K562 (cell line): ENCODE measurements around the gene SPATA12. TPM values are rescaled to one million over a fixed set of nuclear protein-coding genes. Genes with fewer than 3 reads are reported as not detected.

Experiments
- BHLHE40 ChIP-seq: IDR thresholded peaks from 2 replicates; pipeline ENCODE4 v1.6.1; 2011; ENCODE audit warnings: low read length, improper control_type of control experiment
- E2F6 ChIP-seq, 2 experiments: IDR thresholded peaks; 2 replicates each; pipeline ENCODE4 v1.6.1; 2011; ENCODE audit warnings: borderline replicate concordance in 1 of 2, control low read depth in 1 of 2, low read depth in 1 of 2, low read length in 1 of 2, mild to moderate bottlenecking in 1 of 2, mixed read lengths in 1 of 2, moderate library complexity in 1 of 2; ENCODE audit not compliant: insufficient read depth in 1 of 2, insufficient read length in 1 of 2, poor library complexity in 1 of 2, severe bottlenecking in 1 of 2; ENCODE audit errors: extremely low read depth in 1 of 2
- HSF4 ChIP-seq: fragments of 250-450 bp; sonication (Bioruptor Pico); IDR thresholded peaks from 2 replicates; pipeline ENCODE4 v2.1.2; 2022; ENCODE audit warnings: mild to moderate bottlenecking, moderate library complexity, borderline replicate concordance
- IRF9 ChIP-seq: fragments of 450-650 bp; IDR thresholded peaks from 2 replicates; pipeline ENCODE4 v1.6.1; 2016; ENCODE audit warnings: missing biosample characterization, missing genetic modification characterization
- L3MBTL2 ChIP-seq: fragments of 450-650 bp; IDR thresholded peaks from 2 replicates; pipeline ENCODE4 v1.6.1; 2016; ENCODE audit warnings: mild to moderate bottlenecking, moderate library complexity
- NR4A1 ChIP-seq, 2 experiments: fragments of 250-450 bp in 1 of 2; fragments of 450-650 bp in 1 of 2; sonication (Bioruptor Pico) in 1 of 2; IDR thresholded peaks; 2 replicates each; pipeline versions ENCODE4 v1.4.0 to v1.6.1; 2016 to 2020; ENCODE audit warnings: mild to moderate bottlenecking in 2 of 2, missing compliant biosample characterization in 1 of 2, missing genetic modification characterization in 1 of 2, moderate library complexity in 1 of 2
- NUFIP1 ChIP-seq: fragments of 450-650 bp; IDR thresholded peaks from 2 replicates; pipeline ENCODE4 v1.6.1; 2018; ENCODE audit not compliant: partially characterized antibody
- PKNOX1 ChIP-seq: fragments of 450-650 bp; IDR thresholded peaks from 2 replicates; pipeline ENCODE4 v1.6.1; 2016
- SMAD4 ChIP-seq: fragments of 250-450 bp; sonication (Bioruptor Pico); conservative IDR thresholded peaks from 2 replicates; pipeline ENCODE4 v1.8.0; 2021; ENCODE audit warnings: inconsistent platforms, mild to moderate bottlenecking, moderate library complexity
- TBL1XR1 ChIP-seq, 2 experiments: IDR thresholded peaks; 2 replicates each; pipeline ENCODE4 v1.6.1; 2012; ENCODE audit warnings: improper control_type of control experiment in 2 of 2, low read length in 2 of 2, mild to moderate bottlenecking in 1 of 2
- USF2 ChIP-seq: sonication (generic); formaldehyde crosslinking; IDR thresholded peaks from 2 replicates; pipeline ENCODE4 v1.5.0; 2020; ENCODE audit warnings: missing genetic modification reagents
- ZBTB11 ChIP-seq, 3 experiments: fragments of 200-800 bp in 1 of 3; fragments of 250-450 bp in 1 of 3; fragments of 450-650 bp in 1 of 3; sonication (Bioruptor Pico) in 1 of 3; sonication (Bioruptor generic) in 1 of 3; formaldehyde crosslinking in 1 of 3; IDR thresholded peaks; 2 replicates each; pipeline versions ENCODE4 v1.6.1 to v1.8.0; 2016 to 2022; ENCODE audit warnings: mild to moderate bottlenecking in 2 of 3, missing genetic modification characterization in 2 of 3, missing compliant biosample characterization in 1 of 3, moderate library complexity in 1 of 3
- ZBTB12 ChIP-seq: fragments of 250-450 bp; sonication (Bioruptor Pico); IDR thresholded peaks from 2 replicates; pipeline ENCODE4 v1.4.0; 2020
- polyA plus RNA-seq, 8 experiments: library from polyadenylated mRNA; depleted of rRNA in 4 of 8; stranded (reverse) in 5 of 8; unstranded in 3 of 8; fragments of >200 nt; fragmentation: Nextera tagmentation in 2 of 8; fragmentation: Illumina TruSeq in 1 of 8; extraction: Ambion mirVana in 2 of 8; extraction: Trizol in 1 of 8; gene quantifications; 2 replicates each; pipeline versions ENCODE4 v1.2.1 to v1.2.3, GENCODE V29; 2011 to 2014; ENCODE audit warnings: inconsistent platforms in 1 of 8, missing spikeins in 1 of 8
- total RNA-seq, 7 experiments: library from RNA; depleted of rRNA in 6 of 7; stranded (reverse); fragments of >200 nt in 6 of 7; fragmentation: Illumina TruSeq in 2 of 7; extraction: Trizol in 2 of 7; gene quantifications; 2 replicates each; pipeline versions ENCODE4 v1.2.1 to v1.2.3, GENCODE V29; 2011 to 2021; ENCODE audit warnings: low replicate concordance in 1 of 7

The SPATA12 gene
- total and polyA plus RNA-seq, 9 of the 15 experiments (the other 6 are each of a cell fraction or from before 2014, with no cell fraction given): not detected

- TF ChIP-seq E2F6 (IDR thresholded peaks at IDR 0.05; ENCODE audit: borderline replicate concordance in 1 of 2, extremely low read depth in 1 of 2, insufficient read depth in 1 of 2, insufficient read length in 1 of 2, low read depth in 1 of 2, low read length in 1 of 2, poor library complexity in 1 of 2, severe bottlenecking in 1 of 2) (peak; percentile 60 to 69), NR4A1 (CRISPR knock-in tag; IDR thresholded peaks at IDR 0.05) (no peak), NR4A1 (tag; IDR thresholded peaks at IDR 0.05) (no peak), ZBTB11 (CRISPR knock-in tag; IDR thresholded peaks at IDR 0.05) (no peak), IRF9 (no peak), L3MBTL2 (peak; percentile 56; the same call in 1 of the 2 replicates), PKNOX1 (no peak), BHLHE40 (no peak), NUFIP1 (no peak), USF2 (CRISPR knock-in tag) (no peak), HSF4 (CRISPR knock-in tag) (no peak), ZBTB12 (no peak), SMAD4 (CRISPR knock-in tag) (0 out of 2 replicates have a peak, but pooled peaks have one; percentile 24), TBL1XR1 (IDR thresholded peaks at IDR 0.05; ENCODE audit: low read length in 2 of 2) (no peak)
These were observed 18.4 kb downstream of the SPATA12 start (continued) for GRCh38 chr3:57078635-57079473.
